Heart left ventricle (tissue), 13 donors: ENCODE results near the gene GABPB2.

Experiments used
- CTCF ChIP-seq, 12 donors: fragments of 200-600 bp; sonication (generic) in 4 of 12; IDR thresholded peaks; one replicate each; pipeline versions ENCODE4 v1.5.0 to v1.8.0; 2018 to 2022; ENCODE audit warnings: antibody characterized with exemption in 12 of 12, mild to moderate bottlenecking in 5 of 12
- POLR2A ChIP-seq, 2 donors: fragments of 450-650 bp; IDR thresholded peaks; one replicate each; pipeline ENCODE4 v1.6.1; 2017; ENCODE audit warnings: antibody characterized with exemption in 2 of 2, mild to moderate bottlenecking in 2 of 2, moderate library complexity in 2 of 2
- donor health status: ischemic (EF 13 %, LVEDD 7.1; RV severe dilation, severe dysfunction).
- donor health status: DM: no; HTN: yes; CAD: no.
- donor health status: DM: no; HTN: no; CAD: no.
- donor health status: ischemic (EF 25% LVEDD 6.9; RV normal size, moderate dysfunction).
- donor health status: ischemic (EF 25% LVEDD 5.7; RV mildly dilated, moderate dysfunction).
- donor health status: ischemic (EF 35%, LVEDD 5.7; RV mildly dilated, moderate dysfunction).
- donor health status: nonischemic (EF 11% LVEDD 7.7; RV severe dilation, severe dysfunction).
- donor health status: DM: yes; HTN: yes; CAD: no.
- donor health status: PGD.
- donor health status: ischemic (EF 29% LVEDD 5.4; RV normal size, mild dysfunction).
- donor health status: nonischemic (EF 23%, LVEDD 6.1; RV moderate dilation, normal function).

GRCh38 chr1:151164732-151165280, 94.2 kb downstream of the GABPB2 start:
- TF ChIP-seq POLR2A (IDR thresholded peaks at IDR 0.05) (no peak), CTCF (IDR thresholded peaks at IDR 0.05) (peak in 1 of 12 donors; percentile 6)
